Stomach (tissue), 4 donors: ENCODE measurements around the gene ADH4.

ENCODE experiments used
- CTCF ChIP-seq, 7 experiments: fragments of 450-650 bp in 4 of 7; fragments of 200-600 bp in 3 of 7; sonication (generic) in 3 of 7; IDR thresholded peaks; one replicate each; pipeline ENCODE4 v1.5.1; 2016 to 2019; ENCODE audit warnings: antibody characterized with exemption in 7 of 7, control low read depth in 2 of 7, mild to moderate bottlenecking in 1 of 7
- EP300 ChIP-seq: sonication (generic); formaldehyde crosslinking; IDR thresholded peaks from one replicate; pipeline ENCODE4 v1.6.1; 2017; ENCODE audit warnings: antibody characterized with exemption
- POLR2A ChIP-seq, 4 donors: fragments of 450-650 bp; IDR thresholded peaks; one replicate each; pipeline ENCODE4 v1.6.1; 2016; ENCODE audit warnings: antibody characterized with exemption in 4 of 4, control low read depth in 2 of 4, mild to moderate bottlenecking in 1 of 4, moderate library complexity in 1 of 4
- POLR2AphosphoS5 ChIP-seq, 3 donors: sonication (generic); formaldehyde crosslinking; IDR thresholded peaks; one replicate each; pipeline ENCODE4 v1.6.1; 2016; ENCODE audit warnings: antibody characterized with exemption in 3 of 3

GRCh38 chr4:99100876-99101275, 43.2 kb downstream of the ADH4 start:
- TF ChIP-seq CTCF (IDR thresholded peaks at IDR 0.05) (no peak), POLR2A (IDR thresholded peaks at IDR 0.05) (no peak), POLR2AphosphoS5 (IDR thresholded peaks at IDR 0.05) (no peak), EP300 (no peak)
